Stimulated activated CD8-positive, alpha-beta memory T cell treated with anti-CD3 and anti-CD28 coated beads, Interleukin-12 subunit alpha, Interleukin-12 subunit beta, amount 100 ng/mL, for 24 hours (primary cell): ENCODE results near the gene PHOX2A.

Experiments used
- DNase-seq: peaks from one replicate; pipeline ENCODE4 v3.0.0-alpha.2; 2020; ENCODE audit errors: extremely low read depth

Gene PHOX2A

DNA sequence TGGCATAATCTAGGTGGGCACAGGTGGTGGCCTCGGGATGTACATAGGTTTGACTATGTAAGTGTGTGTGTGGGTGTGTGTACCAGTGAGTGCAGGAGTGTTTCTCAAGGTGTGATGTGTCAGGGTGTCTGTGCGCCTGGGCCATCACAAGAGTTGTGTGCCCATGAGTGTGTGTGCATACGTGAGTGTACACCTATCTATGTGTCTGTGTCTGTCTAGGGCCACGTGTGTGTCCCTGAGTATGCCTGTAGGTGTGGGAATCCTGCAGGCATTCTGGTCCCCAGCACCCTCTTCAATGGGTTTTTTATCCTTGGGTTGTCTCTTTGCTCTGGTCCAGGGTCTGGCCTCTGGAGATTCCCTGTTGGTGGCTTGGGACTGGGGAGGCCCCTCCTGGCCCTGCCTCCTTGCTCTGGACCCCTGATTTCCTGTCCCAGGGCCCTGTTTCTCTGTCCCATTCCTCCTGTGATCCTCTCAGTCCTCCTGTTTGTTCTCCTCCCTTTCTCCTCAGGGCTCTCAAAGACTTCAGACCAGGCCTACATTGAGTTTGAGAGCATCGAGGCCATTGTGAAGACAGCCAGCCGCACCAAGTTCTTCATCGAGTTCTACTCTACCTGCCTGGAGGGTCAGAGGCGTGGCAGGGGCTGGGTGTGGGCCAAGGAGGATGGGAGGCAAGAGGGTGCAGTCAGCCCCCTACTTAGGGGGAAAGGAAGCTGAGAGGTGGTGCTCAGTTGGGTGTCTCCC is 10.0 kb downstream of the PHOX2A start:
- DNase-seq: no peak

DNA sequence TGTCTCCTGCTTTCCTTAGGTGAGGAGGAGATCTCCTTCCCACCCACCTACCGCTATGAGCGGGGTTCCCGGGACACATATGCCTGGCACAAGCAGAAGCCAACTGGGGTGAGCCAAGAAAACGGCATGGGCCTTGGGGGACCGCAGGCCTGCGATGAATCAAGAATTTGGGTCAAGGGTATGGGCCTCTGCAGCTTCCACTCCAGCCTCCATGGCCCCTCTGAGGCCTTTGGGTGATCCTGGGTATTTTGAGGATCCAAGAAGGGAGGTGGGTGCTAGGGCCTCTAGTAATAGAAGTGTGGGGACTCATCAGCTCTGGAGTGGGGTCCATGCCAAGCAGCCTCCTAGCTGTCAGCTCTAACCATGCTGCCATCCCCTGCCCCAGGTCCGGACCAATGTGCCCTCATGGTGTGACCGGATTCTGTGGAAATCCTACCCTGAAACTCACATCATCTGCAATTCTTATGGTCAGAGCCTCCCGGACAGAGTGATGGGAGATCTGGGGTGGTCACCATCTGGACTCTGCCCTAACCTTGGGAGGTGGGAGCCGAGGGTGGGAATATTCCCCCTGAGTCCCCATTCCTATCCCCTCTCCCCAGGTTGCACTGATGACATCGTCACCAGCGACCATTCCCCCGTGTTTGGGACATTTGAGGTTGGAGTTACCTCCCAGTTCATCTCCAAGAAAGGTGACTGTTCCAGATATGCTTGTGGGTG is 10.8 kb downstream of the PHOX2A start:
- DNase-seq: no peak

DNA sequence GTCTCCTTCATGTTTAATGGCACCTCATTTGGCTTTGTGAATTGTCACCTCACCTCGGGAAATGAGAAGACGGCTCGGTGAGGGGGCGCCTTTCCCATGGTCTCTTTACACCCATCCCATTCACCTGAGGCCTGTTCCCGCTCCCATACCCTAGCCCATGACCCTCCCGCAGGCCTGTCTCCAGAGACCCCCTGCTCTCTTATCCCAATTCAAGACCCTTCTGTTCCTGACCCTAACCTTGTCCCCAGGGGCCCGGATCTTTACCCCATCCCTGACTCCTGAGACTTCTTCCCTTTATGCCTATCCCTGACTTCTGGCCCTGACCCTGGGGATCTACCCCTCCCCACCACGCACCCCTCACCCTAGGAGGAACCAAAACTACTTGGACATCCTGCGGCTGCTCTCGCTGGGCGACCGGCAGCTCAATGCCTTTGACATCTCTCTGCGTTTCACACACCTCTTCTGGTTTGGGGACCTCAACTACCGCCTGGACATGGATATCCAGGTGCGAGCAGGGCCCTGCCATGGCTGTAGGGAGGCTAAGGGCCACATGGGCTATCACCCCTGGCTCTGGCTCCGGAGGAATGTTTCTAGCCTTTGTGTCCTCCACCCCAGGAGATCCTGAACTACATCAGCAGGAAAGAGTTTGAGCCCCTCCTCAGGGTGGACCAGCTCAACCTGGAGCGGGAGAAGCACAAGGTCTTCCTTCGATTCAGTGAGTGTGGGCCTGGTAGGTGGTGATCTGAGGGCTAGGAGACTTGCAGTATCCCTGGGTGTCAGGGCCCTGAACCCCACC is 11.5 kb downstream of the PHOX2A start:
- DNase-seq: no peak

GRCh38 chr11:72231396-72232259 is 12.3 kb downstream of the PHOX2A start:
- no peak for DNase-seq

- DNase-seq: no peak
Observed at GRCh38 chr11:72230764-72231365, 13.1 kb downstream of the PHOX2A start.

DNA sequence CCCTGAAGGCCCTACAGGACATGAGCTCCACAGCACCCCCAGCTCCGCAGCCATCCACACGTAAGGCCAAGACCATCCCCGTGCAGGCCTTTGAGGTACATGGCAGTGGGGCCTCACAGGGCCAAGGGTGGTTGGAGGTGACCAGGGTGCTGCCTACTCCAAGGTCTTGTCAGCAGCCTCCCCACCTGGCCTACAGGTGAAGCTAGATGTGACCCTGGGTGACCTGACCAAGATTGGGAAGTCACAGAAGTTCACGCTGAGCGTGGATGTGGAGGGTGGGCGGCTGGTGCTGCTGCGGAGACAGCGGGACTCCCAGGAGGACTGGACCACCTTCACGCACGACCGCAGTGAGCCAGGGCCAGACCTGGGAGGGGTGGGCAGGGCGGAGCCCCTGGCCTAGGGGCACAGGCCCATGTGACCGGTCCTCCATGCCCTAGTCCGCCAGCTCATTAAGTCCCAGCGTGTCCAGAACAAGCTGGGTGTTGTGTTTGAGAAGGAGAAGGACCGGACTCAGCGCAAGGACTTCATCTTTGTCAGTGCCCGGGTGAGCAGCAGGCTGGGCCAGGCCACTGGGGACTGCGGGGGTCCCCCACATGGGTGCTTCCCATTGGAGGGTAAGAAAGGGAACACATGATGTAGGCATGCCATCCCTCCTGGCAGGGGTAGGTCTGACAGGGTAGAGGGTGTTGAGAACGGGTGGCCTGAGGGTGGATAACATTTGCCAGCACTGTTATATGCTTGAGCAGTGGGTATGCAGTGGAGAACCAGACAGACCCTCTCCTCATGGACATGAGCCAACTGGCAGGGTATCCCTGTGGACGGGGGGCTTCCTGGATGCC is 13.8 kb downstream of the PHOX2A start:
- no peak for DNase-seq

GRCh38 chr11:72229336-72229924 is 14.5 kb downstream of the PHOX2A start:
- no peak for DNase-seq

- DNase-seq: no peak
Observed at GRCh38 chr11:72228844-72229231, 15.1 kb downstream of the PHOX2A start.

DNA sequence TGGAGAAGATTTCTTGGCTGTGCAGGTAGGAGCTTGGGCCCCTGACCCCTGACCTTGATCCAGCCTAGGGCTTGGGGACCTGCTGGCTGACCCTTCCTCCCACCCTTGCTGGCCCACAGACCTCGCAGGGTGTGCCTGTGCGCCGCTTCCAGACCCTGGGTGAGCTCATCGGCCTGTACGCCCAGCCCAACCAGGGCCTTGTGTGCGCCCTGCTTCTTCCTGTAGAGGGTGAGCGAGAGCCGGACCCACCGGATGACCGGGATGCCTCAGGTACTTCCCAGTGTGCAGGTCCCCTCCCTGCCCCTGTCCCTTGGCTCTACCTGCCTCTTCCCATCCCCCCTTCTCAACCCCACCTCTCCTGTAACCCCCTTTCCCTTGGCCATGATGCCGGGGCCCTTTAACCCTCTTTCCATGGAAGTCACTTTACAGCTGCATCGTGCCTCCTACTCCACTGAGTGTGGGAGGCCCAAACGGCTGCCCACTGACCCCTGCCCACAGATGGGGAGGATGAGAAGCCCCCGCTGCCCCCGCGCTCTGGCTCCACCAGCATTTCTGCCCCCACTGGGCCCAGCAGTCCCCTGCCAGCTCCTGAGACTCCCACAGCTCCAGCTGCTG is 15.6 kb downstream of the PHOX2A start:
- no peak for DNase-seq

DNA sequence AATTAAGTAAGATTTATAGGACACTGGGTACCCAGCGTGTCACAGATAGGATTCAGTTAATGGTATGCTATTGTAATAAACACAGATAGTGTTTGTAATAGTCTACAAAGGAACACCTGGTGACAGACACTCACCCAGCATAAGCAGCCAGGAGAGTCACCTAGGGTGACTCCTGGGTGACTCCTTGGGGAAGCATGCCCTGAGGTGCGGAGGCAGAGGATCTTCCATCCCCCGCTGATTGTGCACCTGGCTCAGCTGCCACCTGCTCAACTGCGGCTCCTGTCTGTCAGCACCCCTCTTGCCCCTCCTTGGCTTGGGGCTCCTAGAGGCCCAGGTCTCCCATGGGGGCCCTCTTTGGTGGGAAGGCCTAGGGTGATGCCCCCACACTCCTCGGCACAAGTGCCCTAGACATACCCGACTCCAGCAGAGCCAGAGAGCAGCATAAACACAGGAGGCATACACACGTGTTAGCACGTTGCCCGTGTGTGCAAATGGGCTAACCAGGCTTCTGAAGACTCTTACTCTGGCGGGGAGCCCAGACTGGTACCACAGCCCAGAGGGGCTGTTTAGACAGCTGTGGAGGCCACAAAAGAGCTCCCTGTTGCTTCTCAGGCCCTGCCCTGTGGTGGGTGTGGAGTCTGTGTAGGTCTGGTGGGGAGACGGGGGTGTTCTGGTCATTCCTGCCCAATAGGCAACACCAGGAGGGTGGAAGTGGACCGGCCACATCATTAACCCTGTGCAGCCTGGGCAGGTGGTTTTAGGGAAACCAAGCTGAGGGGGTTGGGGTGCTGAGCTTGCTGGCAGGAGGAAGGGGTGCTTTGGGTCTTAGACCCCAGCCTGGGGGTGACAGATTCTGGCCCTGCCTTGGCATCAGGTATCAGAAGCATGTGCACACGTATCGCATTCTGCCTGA is 16.4 kb downstream of the PHOX2A start:
- no peak for DNase-seq

- DNase-seq: no peak
Observed at GRCh38 chr11:72226701-72227100, 17.3 kb downstream of the PHOX2A start.

GRCh38 chr11:72225411-72225951 is 18.5 kb downstream of the PHOX2A start:
- no peak for DNase-seq

- DNase-seq: no peak
Observed at GRCh38 chr11:72224564-72225410, 19.2 kb downstream of the PHOX2A start, which contains the start of gene INPPL1. Gene INPPL1, plus strand, starts transcription at chr11:72224767. Its CDS starts 218 bp downstream, at chr11:72224985.

- DNase-seq: peak; percentile 20
Observed at GRCh38 chr11:72223615-72224563, 20.1 kb downstream of the PHOX2A start.

GRCh38 chr11:72222907-72223614 is 20.9 kb downstream of the PHOX2A start:
- DNase-seq: peak; percentile 84
